Right lobe of liver (tissue), 6 donors: ENCODE measurements around the gene CCNA2. TPM values are rescaled to one million over a fixed set of nuclear protein-coding genes. Genes with fewer than 3 reads are reported as not detected.

Source experiments
- ATAC-seq, 4 donors: fragments of 200-7000 bp; cut with Tn5 transposase; one replicate each; pipeline ENCODE4 v1.9.1; 2020; ENCODE audit warnings: mild to moderate bottlenecking in 4 of 4, moderate library complexity in 4 of 4
- DNase-seq, 3 donors: peaks; one replicate each; pipeline ENCODE4 v3.0.0-alpha.2; 2020
- H3K27ac ChIP-seq, 3 donors: fragments of 200-600 bp; one replicate each; pipeline ENCODE4 v1.8.0; 2022
- H3K27me3 ChIP-seq, 2 donors: fragments of 200-600 bp; one replicate each; pipeline ENCODE4 v1.8.0; 2022
- H3K36me3 ChIP-seq, 4 donors: fragments of 200-600 bp; sonication (generic) in 1 of 4; one replicate each; pipeline versions ENCODE4 v1.5.1 to v1.8.0; 2017 to 2022; ENCODE audit warnings: control low read depth in 1 of 4
- H3K4me1 ChIP-seq, 4 donors: fragments of 200-600 bp; sonication (generic) in 1 of 4; one replicate each; pipeline versions ENCODE4 v1.5.1 to v1.8.0; 2017 to 2022; ENCODE audit warnings: control low read depth in 1 of 4
- H3K4me3 ChIP-seq, 3 donors: fragments of 200-600 bp; one replicate each; pipeline ENCODE4 v1.8.0; 2022
- H3K9me3 ChIP-seq, 4 donors: fragments of 200-600 bp; sonication (generic) in 1 of 4; one replicate each; pipeline versions ENCODE4 v1.5.1 to v1.8.0; 2017 to 2022; ENCODE audit warnings: control low read depth in 1 of 4
- POLR2A ChIP-seq: fragments of 450-650 bp; IDR thresholded peaks from one replicate; pipeline ENCODE4 v1.6.1; 2017; ENCODE audit warnings: antibody characterized with exemption, mild to moderate bottlenecking
- WGBS: methylation state at CpG from one replicate; pipeline ENCODE4 v1.1.6; 2018; ENCODE audit warnings: low coverage, low lambda C conversion rate; ENCODE audit not compliant: insufficient coverage; ENCODE audit errors: missing lambda C conversion rate; 5-methylcytosine and 5-hydroxymethylcytosine counted together
- intact Hi-C, 2 donors: fragments of 100-400 bp; cut with DNase I; formaldehyde crosslinking; loops; one replicate each; pipeline versions ENCODE4 v1.11.2 to v1.14.1; 2022
- total RNA-seq, 6 experiments: library from RNA; depleted of rRNA in 2 of 6; stranded (reverse); fragments of >200 nt in 2 of 6; fragmentation: NEBNext Ultra II Directional in 3 of 6; extraction: Animal tissue kit (Norgen Biotek cat#: 25700) in 3 of 6; gene quantifications; one replicate each; pipeline versions ENCODE4 v1.1.0 to v1.2.4, GENCODE V29; 2016 to 2023
- TF ChIP-seq, protein P1 (sequence below), 4 donors: fragments of 200-600 bp in 3 of 4; fragments of 450-650 bp in 1 of 4; IDR thresholded peaks; one replicate each; pipeline versions ENCODE4 v1.5.1 to v1.8.0; 2016 to 2022; ENCODE audit warnings: antibody characterized with exemption in 4 of 4, mild to moderate bottlenecking in 2 of 4
- donor health status: DM: no; HTN: yes; CAD: no.
- donor health status: DM: no; HTN: no; CAD: no.
- donor health status: DM: no; HTN: no; CAD: no.
- donor health status: DM: no; HTN: yes; CAD: no.
- donor health status: DM: no; HTN: yes; CAD: no.

Gene CCNA2
- total RNA-seq, 6 experiments from 2014 or later = 0.15 to 4.3 (median 1.4) TPM

DNA sequence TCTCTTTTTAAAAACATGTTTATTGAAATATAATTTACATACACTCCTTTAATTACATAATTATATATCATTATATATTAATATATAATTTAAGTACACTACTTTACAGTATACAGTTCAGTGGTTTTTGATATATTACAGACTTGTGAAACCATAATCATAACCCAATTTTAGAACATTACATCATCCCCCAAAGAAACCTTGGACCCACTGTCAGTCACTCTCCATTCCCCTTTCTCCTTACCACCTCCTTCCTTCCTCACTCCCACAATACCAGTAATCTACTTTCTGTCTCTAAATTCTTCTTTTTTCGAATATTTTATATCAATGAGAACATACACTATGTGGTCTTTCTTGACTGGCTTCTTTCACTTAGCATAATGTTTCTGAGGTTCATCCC, 40.5 kb downstream of the CCNA2 start:
- no peaks in the 10 kb centered on the region for H3K4me1 ChIP-seq
- ATAC-seq = no peak
- WGBS = 18% methylated on average over 1 of the region's 1 CpG
- no peaks in the 10 kb centered on the region for H3K27me3 ChIP-seq
- no peaks in the 10 kb centered on the region for H3K9me3 ChIP-seq
- TF ChIP-seq POLR2A = no peak
- TF ChIP-seq, protein P1, sequence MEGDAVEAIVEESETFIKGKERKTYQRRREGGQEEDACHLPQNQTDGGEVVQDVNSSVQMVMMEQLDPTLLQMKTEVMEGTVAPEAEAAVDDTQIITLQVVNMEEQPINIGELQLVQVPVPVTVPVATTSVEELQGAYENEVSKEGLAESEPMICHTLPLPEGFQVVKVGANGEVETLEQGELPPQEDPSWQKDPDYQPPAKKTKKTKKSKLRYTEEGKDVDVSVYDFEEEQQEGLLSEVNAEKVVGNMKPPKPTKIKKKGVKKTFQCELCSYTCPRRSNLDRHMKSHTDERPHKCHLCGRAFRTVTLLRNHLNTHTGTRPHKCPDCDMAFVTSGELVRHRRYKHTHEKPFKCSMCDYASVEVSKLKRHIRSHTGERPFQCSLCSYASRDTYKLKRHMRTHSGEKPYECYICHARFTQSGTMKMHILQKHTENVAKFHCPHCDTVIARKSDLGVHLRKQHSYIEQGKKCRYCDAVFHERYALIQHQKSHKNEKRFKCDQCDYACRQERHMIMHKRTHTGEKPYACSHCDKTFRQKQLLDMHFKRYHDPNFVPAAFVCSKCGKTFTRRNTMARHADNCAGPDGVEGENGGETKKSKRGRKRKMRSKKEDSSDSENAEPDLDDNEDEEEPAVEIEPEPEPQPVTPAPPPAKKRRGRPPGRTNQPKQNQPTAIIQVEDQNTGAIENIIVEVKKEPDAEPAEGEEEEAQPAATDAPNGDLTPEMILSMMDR (IDR thresholded peaks at IDR 0.05) = no peak
- no peak overlapping the region for H3K4me3 ChIP-seq
- no peaks in the 10 kb centered on the region for H3K36me3 ChIP-seq
- no peak for DNase-seq
- H3K27ac ChIP-seq = no peak overlapping the region
- intact Hi-C loops = no loop called here

- Histone ChIP-seq H3K4me1 (no peaks in the 10 kb centered on the region), H3K9me3 (no peaks in the 10 kb centered on the region), H3K27ac (no peak overlapping the region), H3K36me3 (no peaks in the 10 kb centered on the region), H3K4me3 (no peak overlapping the region), H3K27me3 (no peaks in the 10 kb centered on the region)
- intact Hi-C loops = no loop called here
- no peak for DNase-seq
- TF ChIP-seq, protein P1 (IDR thresholded peaks at IDR 0.05) = no peak
- TF ChIP-seq POLR2A = no peak
- ATAC-seq = no peak
- WGBS = 77% methylated on average over 8 of the region's 8 CpGs
Measured at GRCh38 chr4:121778991-121779628, 44.6 kb downstream of the CCNA2 start.

- no peak for ATAC-seq
- H3K4me3 ChIP-seq = no peak overlapping the region
- 43% methylated on average over 3 of the region's 3 CpGs for WGBS
- H3K36me3 ChIP-seq = no peaks in the 10 kb centered on the region
- no peaks in the 10 kb centered on the region for H3K9me3 ChIP-seq
- H3K4me1 ChIP-seq = no peaks in the 10 kb centered on the region
- no peaks in the 10 kb centered on the region for H3K27me3 ChIP-seq
- H3K27ac ChIP-seq = no peak overlapping the region
- DNase-seq = no peak
- intact Hi-C loops = no loop called here
- no peak for TF ChIP-seq POLR2A
- TF ChIP-seq, protein P1 (IDR thresholded peaks at IDR 0.05) = no peak
Measured at GRCh38 chr4:121777625-121778024, 46.1 kb downstream of the CCNA2 start.

- Histone ChIP-seq H3K4me3 (no peak overlapping the region), H3K4me1 (no peaks in the 10 kb centered on the region), H3K27me3 (no peaks in the 10 kb centered on the region), H3K9me3 (no peaks in the 10 kb centered on the region), H3K27ac (no peak overlapping the region), H3K36me3 (no peaks in the 10 kb centered on the region)
- 57% methylated on average over 6 of the region's 6 CpGs for WGBS
- intact Hi-C loops = no loop called here
- no peak for DNase-seq
- ATAC-seq = no peak
- no peak for TF ChIP-seq POLR2A
- TF ChIP-seq, protein P1 (IDR thresholded peaks at IDR 0.05) = no peak
Measured at GRCh38 chr4:121776610-121777401, 46.9 kb downstream of the CCNA2 start.
